GM19025 (cell line): ENCODE measurements around the gene PIGQ.

ENCODE experiments used
- ATAC-seq: cut with Tn5 transposase; IDR thresholded peaks from one replicate; pipeline ENCODE4 v1.9.1; 2021; ENCODE audit warnings: mild to moderate bottlenecking, low read depth, moderate library complexity; ENCODE audit not compliant: unreplicated experiment

Gene PIGQ

DNA sequence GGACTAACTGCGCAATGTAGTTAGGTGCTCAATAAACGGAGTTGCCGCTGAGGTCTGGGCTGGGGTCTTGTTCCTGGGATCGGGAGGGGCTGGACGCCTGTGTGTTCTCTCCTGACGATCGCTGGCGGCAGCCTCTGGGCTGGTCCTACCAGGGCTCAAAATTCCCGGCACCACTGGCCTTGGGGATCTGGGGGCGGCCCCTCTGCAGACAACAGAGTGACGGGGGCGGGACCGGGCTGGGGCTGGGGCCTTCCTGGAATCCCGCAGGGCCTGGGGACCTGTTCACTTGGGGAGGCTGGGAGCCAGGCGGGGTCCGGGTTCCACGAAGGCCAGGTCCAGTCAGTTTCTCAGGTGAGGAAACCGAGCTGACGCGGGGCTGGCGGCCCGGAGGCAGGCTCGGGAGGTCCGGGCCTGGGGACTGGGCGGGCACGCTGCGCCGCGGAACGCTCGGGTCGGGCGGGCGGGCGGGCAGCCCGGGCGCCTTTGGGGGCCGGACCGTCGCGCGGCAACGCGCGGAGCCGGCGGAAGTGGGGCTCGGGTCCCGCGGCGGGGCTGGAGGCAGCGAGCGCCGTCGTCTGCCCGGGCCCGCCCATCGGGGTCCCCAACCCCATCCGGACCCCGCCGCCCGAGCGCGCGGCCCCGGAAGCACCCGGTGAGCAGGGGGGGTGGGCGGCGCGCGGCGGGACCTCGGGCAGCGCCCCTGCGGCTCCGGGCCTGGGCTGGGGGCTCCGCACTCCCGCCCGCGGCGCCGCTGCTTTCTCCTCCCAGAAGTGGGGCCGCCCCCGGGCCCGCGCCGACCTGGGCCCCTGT is at the start of gene PIGQ:
Gene PIGQ (plus strand): TSS at position 524 of the 810 bp plus-strand sequence. CDS start 4,107 bp downstream, outside the sequence.
- ATAC-seq: no peak

GRCh38 chr16:520847-521246 is 48.9 kb upstream of the PIGQ start:
- no peak for ATAC-seq

- no peak for ATAC-seq
Observed at GRCh38 chr16:521381-522210, 48.2 kb upstream of the PIGQ start.

DNA sequence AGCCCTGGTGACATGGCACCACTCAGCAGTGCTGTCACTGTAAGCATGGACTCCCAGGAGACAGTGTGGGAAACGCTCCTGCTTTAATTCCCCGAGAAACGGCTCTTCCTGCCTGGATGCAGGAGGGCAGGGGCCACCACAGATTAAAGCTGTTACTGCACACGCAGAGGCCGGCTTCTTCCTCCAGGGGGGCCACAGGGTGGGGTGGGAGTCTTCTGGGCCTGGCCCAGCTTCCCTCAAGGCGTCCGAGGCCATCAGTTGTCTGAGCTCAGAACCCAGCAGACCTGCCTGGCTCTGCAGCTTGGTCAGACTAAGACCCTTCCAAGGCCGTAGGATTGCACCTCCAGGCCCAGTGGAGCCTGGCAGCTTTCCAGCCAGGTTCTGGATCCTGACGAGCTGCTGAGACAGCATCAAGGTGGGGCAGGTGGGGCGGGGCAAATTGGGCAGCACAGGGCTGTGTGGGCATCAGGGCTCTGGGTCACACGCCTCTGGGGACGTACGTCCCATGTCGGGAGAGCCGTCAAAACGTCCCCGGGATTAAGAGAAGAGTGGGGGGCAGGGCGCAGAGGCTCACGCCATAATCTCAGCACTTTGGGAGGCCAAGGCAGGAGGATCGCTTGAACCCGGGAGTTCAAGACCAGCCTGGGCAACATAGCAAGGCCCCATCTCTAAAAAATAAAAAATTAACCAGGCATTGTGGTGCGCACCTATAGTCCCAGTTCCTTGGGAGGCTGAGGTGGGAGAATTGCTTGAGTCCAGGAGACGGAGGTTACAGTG is 47.3 kb upstream of the PIGQ start:
- no peak for ATAC-seq

DNA sequence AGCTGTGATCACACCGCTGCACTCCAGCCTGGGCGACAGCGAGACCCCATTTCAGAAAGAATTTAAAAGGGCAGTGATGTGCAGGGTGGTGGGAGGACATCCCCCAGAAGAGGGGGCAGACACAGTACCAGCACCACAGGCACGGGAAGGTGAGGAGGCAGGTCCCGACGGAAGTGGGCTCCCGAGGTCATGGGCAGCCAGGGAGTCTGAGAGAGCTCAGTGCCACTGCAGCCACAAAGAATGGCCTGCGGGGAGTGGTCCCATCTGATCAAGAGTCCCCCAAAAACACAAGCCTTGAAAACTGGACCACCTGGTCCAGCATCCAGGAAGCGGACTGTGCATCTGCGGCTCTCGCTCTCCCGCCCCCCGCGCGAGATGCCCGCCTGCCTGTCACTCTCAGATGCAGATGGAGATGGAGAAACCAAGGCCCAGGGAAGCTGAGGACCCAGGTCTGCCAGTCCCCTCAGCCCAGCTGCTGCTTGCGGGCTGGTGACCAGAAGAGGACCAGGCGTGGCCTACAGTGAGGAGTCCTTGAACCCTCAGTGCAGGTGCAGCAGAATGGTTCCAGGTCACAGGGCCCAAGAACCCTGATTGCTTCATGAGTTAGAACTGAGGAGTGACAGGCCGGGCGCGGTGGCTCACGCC is 46.5 kb upstream of the PIGQ start:
- no peak for ATAC-seq

DNA sequence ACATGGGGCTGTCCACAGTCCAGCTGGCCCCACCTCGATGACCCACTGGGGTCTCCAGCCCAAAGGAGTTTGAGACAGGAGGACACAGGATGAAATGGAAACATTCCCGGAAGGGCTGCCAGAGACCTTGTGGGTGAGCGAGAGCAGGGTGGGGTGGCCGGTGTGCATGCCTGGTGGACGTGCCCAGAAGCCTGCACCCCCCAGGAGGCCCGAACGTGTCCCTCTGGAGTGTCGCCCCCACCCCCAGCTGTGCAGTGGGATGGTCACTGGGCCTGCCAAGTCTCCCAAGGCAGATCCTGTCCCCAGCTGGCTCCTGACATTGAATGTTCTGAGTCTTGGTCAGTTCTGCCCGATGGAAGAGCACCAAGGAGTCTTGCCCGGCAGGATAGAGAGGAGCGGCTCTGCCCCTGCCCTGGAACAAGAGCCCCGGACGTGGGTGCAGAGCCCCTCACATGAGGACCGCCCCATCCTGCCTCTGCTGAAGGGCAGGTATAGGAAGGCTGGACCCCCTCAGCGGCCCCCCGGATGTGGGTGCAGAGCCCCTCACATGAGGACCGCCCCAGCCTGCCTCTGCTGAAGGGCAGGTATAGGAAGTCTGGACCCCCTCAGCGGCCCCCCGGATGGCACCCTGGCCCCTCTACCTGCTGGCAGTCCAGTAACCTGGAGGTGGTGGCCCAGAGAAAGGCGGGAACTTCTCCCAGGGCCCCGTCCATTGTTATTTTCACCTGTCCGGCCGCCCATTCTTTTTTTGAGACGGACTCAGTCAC is 45.3 kb upstream of the PIGQ start:
- ATAC-seq: no peak

GRCh38 chr16:525123-525519 is 44.6 kb upstream of the PIGQ start:
- ATAC-seq: no peak

- no peak for ATAC-seq
Observed at GRCh38 chr16:525520-526180, 44.1 kb upstream of the PIGQ start.

- ATAC-seq: no peak
Observed at GRCh38 chr16:526181-527014, 43.4 kb upstream of the PIGQ start.

GRCh38 chr16:527015-527903 is 42.5 kb upstream of the PIGQ start, which contains the start of gene CAPN15:
Gene CAPN15 (plus strand): TSS chr16:527712. CDS start chr16:546839, 19,127 bp downstream.
- peak; percentile 60 for ATAC-seq

GRCh38 chr16:528111-529011 is 41.4 kb upstream of the PIGQ start:
- peak; percentile 3 for ATAC-seq

DNA sequence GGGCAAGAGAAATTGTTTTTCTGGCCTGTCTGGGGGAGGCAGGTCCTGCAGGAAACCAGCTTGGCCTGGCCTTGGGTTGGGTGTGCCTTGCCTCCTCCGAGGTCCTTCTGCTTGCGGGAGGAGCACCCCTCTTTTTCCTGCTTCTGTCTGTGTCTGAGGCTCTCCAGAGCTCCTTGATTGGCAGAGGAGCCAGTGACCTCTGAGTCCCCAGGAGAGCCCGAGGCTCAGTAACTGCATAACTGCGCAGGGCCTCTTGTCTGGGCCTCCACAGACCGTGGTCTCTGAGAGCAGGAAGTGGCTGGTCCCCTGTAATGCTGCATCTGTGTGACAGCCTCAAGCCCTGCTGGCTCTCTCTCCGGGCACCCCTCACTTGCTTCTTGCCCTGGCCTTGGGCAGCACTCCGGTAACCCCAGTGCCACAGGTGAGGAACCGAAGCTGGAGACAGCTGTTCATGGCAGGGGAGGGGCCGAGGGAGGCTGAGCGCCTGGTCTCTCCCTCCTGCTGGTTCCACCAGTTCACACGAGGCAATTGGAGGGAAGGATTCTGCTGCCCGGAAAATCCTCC is 40.7 kb upstream of the PIGQ start:
- ATAC-seq: no peak

- no peak for ATAC-seq
Observed at GRCh38 chr16:530111-530817, 39.5 kb upstream of the PIGQ start.

DNA sequence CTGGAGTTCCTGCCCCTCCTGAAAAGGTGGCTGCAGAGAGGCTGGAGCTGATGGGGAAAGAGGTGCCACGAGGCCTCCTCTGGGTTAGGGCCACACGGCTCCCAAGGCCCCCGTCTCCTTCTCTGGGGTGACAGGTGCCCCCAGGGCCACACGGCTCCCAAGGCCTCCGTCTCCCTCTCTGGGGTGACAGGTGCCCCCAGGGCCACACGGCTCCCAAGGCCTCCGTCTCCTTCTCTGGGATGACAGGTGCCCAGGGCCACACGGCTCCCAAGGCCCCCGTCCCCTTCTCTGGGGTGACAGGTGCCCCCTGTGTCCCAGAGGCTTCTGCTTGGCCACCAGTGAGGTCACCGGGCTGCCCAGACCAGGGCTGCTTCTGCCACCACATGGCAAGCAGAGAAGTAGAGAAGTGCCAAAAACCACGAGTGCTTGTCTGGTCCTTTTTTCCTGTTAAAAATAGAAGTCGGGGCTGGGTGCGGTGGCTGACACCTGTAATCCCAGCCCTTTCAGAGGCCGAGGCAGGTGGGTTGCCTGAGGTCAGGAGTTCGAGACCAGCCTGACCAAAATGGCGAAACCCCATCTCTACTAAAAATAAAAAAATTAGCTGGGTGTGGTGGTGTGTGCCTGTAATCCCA is 38.2 kb upstream of the PIGQ start:
- ATAC-seq: no peak
